KMS-11 (cell line): ENCODE measurements around the gene NDST3.

Source experiments
- H2AFZ ChIP-seq: fragments of 200-600 bp; sonication (generic); 2 replicates; pipeline ENCODE4 v1.6.1; 2016; ENCODE audit warnings: antibody characterized with exemption, mixed run types, low read depth
- H3K27ac ChIP-seq: fragments of 200-600 bp; sonication (generic); 2 replicates; pipeline ENCODE4 v1.6.1; 2016; ENCODE audit warnings: mild to moderate bottlenecking, mixed run types
- H3K27me3 ChIP-seq: fragments of 200-600 bp; sonication (generic); 2 replicates; pipeline ENCODE4 v1.6.1; 2017; ENCODE audit warnings: mild to moderate bottlenecking, low read depth, mixed run types, moderate library complexity; ENCODE audit not compliant: insufficient read depth
- H3K36me3 ChIP-seq: fragments of 200-600 bp; sonication (generic); 2 replicates; pipeline ENCODE4 v1.6.1; 2017; ENCODE audit warnings: mild to moderate bottlenecking, mixed run types; ENCODE audit not compliant: insufficient read depth
- H3K4me1 ChIP-seq: fragments of 200-600 bp; sonication (generic); 2 replicates; pipeline ENCODE4 v1.6.1; 2016; ENCODE audit warnings: mild to moderate bottlenecking, low read depth, mixed run types; ENCODE audit not compliant: poor library complexity, severe bottlenecking
- H3K4me2 ChIP-seq: fragments of 200-600 bp; sonication (generic); 2 replicates; pipeline ENCODE4 v1.7.0; 2016; ENCODE audit warnings: mild to moderate bottlenecking, mixed run types
- H3K4me3 ChIP-seq: fragments of 200-600 bp; sonication (generic); IDR thresholded peaks from 2 replicates; pipeline ENCODE4 v1.6.1; 2017; ENCODE audit warnings: low read depth, low read length, mixed read lengths; ENCODE audit not compliant: insufficient read depth
- H3K79me2 ChIP-seq: fragments of 200-600 bp; sonication (generic); 2 replicates; pipeline ENCODE4 v1.6.1; 2016; ENCODE audit warnings: low read depth, mixed run types; ENCODE audit not compliant: insufficient read depth
- H3K9ac ChIP-seq: fragments of 200-600 bp; sonication (generic); 2 replicates; pipeline ENCODE4 v1.6.1; 2016; ENCODE audit warnings: mild to moderate bottlenecking, mixed run types
- H4K20me1 ChIP-seq: fragments of 200-600 bp; sonication (generic); 2 replicates; pipeline ENCODE4 v1.6.1; 2016; ENCODE audit warnings: mild to moderate bottlenecking, mixed run types; ENCODE audit not compliant: insufficient read depth
- TF ChIP-seq, protein P1 (sequence below): fragments of 200-600 bp; sonication (generic); conservative IDR thresholded peaks from 2 replicates; pipeline ENCODE4 v1.6.1; 2017; ENCODE audit warnings: low read depth, mild to moderate bottlenecking, antibody characterized with exemption, low read length, moderate library complexity, mixed read lengths

Gene NDST3

GRCh38 chr4:118004088-118004487, 30.2 kb upstream of the NDST3 start:
- Histone ChIP-seq H3K27me3 (no peaks in the 10 kb centered on the region), H3K4me1 (no peaks in the 10 kb centered on the region), H3K79me2 (no peaks in the 10 kb centered on the region), H4K20me1 (no peaks in the 10 kb centered on the region), H3K36me3 (no peaks in the 10 kb centered on the region), H3K4me2 (no peak overlapping the region), H3K4me3 (no peak overlapping the region), H2AFZ (no peak overlapping the region), H3K27ac (no peak overlapping the region), H3K9ac (no peak overlapping the region)
- TF ChIP-seq, protein P1, sequence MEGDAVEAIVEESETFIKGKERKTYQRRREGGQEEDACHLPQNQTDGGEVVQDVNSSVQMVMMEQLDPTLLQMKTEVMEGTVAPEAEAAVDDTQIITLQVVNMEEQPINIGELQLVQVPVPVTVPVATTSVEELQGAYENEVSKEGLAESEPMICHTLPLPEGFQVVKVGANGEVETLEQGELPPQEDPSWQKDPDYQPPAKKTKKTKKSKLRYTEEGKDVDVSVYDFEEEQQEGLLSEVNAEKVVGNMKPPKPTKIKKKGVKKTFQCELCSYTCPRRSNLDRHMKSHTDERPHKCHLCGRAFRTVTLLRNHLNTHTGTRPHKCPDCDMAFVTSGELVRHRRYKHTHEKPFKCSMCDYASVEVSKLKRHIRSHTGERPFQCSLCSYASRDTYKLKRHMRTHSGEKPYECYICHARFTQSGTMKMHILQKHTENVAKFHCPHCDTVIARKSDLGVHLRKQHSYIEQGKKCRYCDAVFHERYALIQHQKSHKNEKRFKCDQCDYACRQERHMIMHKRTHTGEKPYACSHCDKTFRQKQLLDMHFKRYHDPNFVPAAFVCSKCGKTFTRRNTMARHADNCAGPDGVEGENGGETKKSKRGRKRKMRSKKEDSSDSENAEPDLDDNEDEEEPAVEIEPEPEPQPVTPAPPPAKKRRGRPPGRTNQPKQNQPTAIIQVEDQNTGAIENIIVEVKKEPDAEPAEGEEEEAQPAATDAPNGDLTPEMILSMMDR: no peak

DNA sequence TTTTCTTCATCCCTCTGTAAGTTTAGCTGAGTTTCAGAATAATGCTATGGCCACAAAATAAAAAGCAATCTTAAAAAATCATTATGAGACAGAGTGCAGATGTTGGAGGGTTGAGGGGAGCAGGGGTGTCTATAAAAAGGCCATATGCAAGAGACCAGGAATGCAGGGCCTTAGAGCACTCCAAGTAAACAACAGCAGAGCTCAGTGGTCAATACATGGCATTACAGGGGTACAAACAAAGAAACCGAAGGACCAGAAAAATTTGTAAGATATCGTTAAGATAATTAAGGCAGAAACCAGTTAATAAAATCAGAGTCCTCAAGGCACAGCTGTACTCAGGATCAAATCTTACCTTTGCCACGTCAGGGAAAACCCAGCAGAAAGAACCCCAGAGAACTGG, 28.4 kb upstream of the NDST3 start:
- Histone ChIP-seq H3K36me3 (no peaks in the 10 kb centered on the region), H3K9ac (no peak overlapping the region), H3K27me3 (no peaks in the 10 kb centered on the region), H3K4me1 (no peaks in the 10 kb centered on the region), H2AFZ (no peak overlapping the region), H3K4me3 (no peak overlapping the region), H3K4me2 (no peak overlapping the region), H4K20me1 (no peaks in the 10 kb centered on the region), H3K79me2 (no peaks in the 10 kb centered on the region), H3K27ac (no peak overlapping the region)
- TF ChIP-seq, protein P1: no peak

GRCh38 chr4:118012142-118012541, 22.1 kb upstream of the NDST3 start:
- Histone ChIP-seq H3K27me3 (no peaks in the 10 kb centered on the region), H2AFZ (no peak overlapping the region), H3K9ac (no peak overlapping the region), H4K20me1 (no peaks in the 10 kb centered on the region), H3K27ac (no peak overlapping the region), H3K4me1 (no peaks in the 10 kb centered on the region), H3K79me2 (no peaks in the 10 kb centered on the region), H3K4me2 (no peak overlapping the region), H3K4me3 (no peak overlapping the region), H3K36me3 (no peaks in the 10 kb centered on the region)
- TF ChIP-seq, protein P1: no peak

GRCh38 chr4:118014831-118015230, 19.5 kb upstream of the NDST3 start:
- no peaks in the 10 kb centered on the region for H3K36me3 ChIP-seq
- H3K27ac ChIP-seq: no peak overlapping the region
- H3K4me2 ChIP-seq: no peak overlapping the region
- H4K20me1 ChIP-seq: no peaks in the 10 kb centered on the region
- no peak overlapping the region for H3K4me3 ChIP-seq
- no peaks in the 10 kb centered on the region for H3K79me2 ChIP-seq
- no peaks in the 10 kb centered on the region for H3K4me1 ChIP-seq
- H3K27me3 ChIP-seq: no peaks in the 10 kb centered on the region
- no peak overlapping the region for H3K9ac ChIP-seq
- TF ChIP-seq, protein P1: no peak
- no peak overlapping the region for H2AFZ ChIP-seq
